Endometrial microvascular endothelial cells (primary cell): ENCODE data around the gene MCM3. TPM values are rescaled to one million over a fixed set of nuclear protein-coding genes. Genes with fewer than 3 reads are reported as not detected.

ENCODE experiments used
- in situ Hi-C: cut with HindIII; loops from 2 replicates; pipeline ENCODE4 v1.10.0; 2017; ENCODE audit warnings: low sequenced_read_pairs, low pct_unique_long_range_greater_than_20kb; ENCODE audit errors: inconsistent ontology term
- total RNA-seq: library from RNA; depleted of rRNA; stranded (reverse); fragments of >200 nt; gene quantifications from one replicate; pipeline ENCODE4 v1.2.3, GENCODE V29; 2015; ENCODE audit errors: inconsistent ontology term

Gene MCM3
- total RNA-seq, 1 donor from 2014 or later, result 147 TPM

- in situ Hi-C loops, result loop anchor here (25.0 kb wide), 1 partner anchor 401 kb away; the partner anchor contains the start of gene TMEM14A
These were observed 23.3 kb downstream of the MCM3 start for GRCh38 chr6:52261229-52261628.

GRCh38 chr6:52260634-52261033 is 23.9 kb downstream of the MCM3 start:
- in situ Hi-C loops, result loop anchor here (25.0 kb wide), 1 partner anchor 402 kb away; the partner anchor contains the start of gene TMEM14A

GRCh38 chr6:52255434-52255833 is 29.1 kb downstream of the MCM3 start:
- in situ Hi-C loops, result loop anchor here (25.0 kb wide), 1 partner anchor 407 kb away; the partner anchor contains the start of gene TMEM14A

GRCh38 chr6:52254731-52255378 is 29.7 kb downstream of the MCM3 start:
- in situ Hi-C loops, result loop anchor here (25.0 kb wide), 1 partner anchor 407 kb away; the partner anchor contains the start of gene TMEM14A

GRCh38 chr6:52253494-52253893 is 31.0 kb downstream of the MCM3 start:
- in situ Hi-C loops, result loop anchor here (25.0 kb wide), 1 partner anchor 409 kb away; the partner anchor contains the start of gene TMEM14A

- in situ Hi-C loops, result loop anchor here (25.0 kb wide), 1 partner anchor 411 kb away; the partner anchor contains the start of gene TMEM14A
These were observed 33.4 kb downstream of the MCM3 start for GRCh38 chr6:52251113-52251512.

GRCh38 chr6:52249078-52249477 is 35.5 kb downstream of the MCM3 start:
- in situ Hi-C loops, result no loop called here

- in situ Hi-C loops, result no loop called here
These were observed 39.1 kb downstream of the MCM3 start for GRCh38 chr6:52245425-52245824.

- in situ Hi-C loops, result no loop called here
These were observed 40.1 kb downstream of the MCM3 start, which contains the start of gene IL17F for GRCh38 chr6:52244400-52244799. IL17F (minus strand) TSS chr6:52244500; CDS start chr6:52244429, 71 bp downstream.

- in situ Hi-C loops, result no loop called here
These were observed 41.2 kb downstream of the MCM3 start for GRCh38 chr6:52243282-52243893.

GRCh38 chr6:52241819-52242218 is 42.7 kb downstream of the MCM3 start:
- in situ Hi-C loops, result no loop called here

GRCh38 chr6:52233975-52234823 is 50.3 kb downstream of the MCM3 start:
- in situ Hi-C loops, result no loop called here

GRCh38 chr6:52233005-52233404 is 51.5 kb downstream of the MCM3 start:
- in situ Hi-C loops, result no loop called here

- in situ Hi-C loops, result no loop called here
These were observed 53.0 kb downstream of the MCM3 start for GRCh38 chr6:52231406-52232127.

GRCh38 chr6:52230685-52231084 is 53.9 kb downstream of the MCM3 start:
- in situ Hi-C loops, result no loop called here

GRCh38 chr6:52227495-52227894 is 57.0 kb downstream of the MCM3 start:
- in situ Hi-C loops, result no loop called here

- in situ Hi-C loops, result no loop called here
These were observed 63.2 kb downstream of the MCM3 start for GRCh38 chr6:52221302-52221701.

- in situ Hi-C loops, result no loop called here
These were observed 66.8 kb downstream of the MCM3 start for GRCh38 chr6:52217761-52218160.
